HepG2 (cell line): ENCODE results near the gene PIM1. TPM values are rescaled to one million over a fixed set of nuclear protein-coding genes. Genes with fewer than 3 reads are reported as not detected.

Source experiments
- ARNT ChIP-seq: fragments of 450-650 bp; IDR thresholded peaks from 2 replicates; pipeline ENCODE4 v1.6.1; 2017
- CENPBD1 ChIP-seq: sonication (generic); formaldehyde crosslinking; IDR thresholded peaks from 2 replicates; pipeline ENCODE4 v1.8.0; 2022; ENCODE audit warnings: missing genetic modification reagents, low read depth, mild to moderate bottlenecking, borderline replicate concordance
- ELF3 ChIP-seq: IDR thresholded peaks from 2 replicates; pipeline ENCODE4 v1.6.1; 2016; ENCODE audit warnings: missing genetic modification reagents, missing compliant biosample characterization
- ETV5 ChIP-seq: IDR thresholded peaks from 2 replicates; pipeline ENCODE4 v1.6.1; 2018; ENCODE audit warnings: missing biosample characterization, missing genetic modification reagents, inconsistent platforms, borderline replicate concordance
- FOSL2 ChIP-seq: sonication (generic); formaldehyde crosslinking; IDR thresholded peaks from 2 replicates; pipeline ENCODE4 v1.4.0; 2020; ENCODE audit warnings: missing genetic modification reagents
- FOXK1 ChIP-seq: sonication (generic); formaldehyde crosslinking; IDR thresholded peaks from 2 replicates; pipeline ENCODE4 v1.4.0; 2020; ENCODE audit warnings: low read depth, missing genetic modification reagents, borderline replicate concordance
- HNRNPK ChIP-seq: fragments of 200-400 bp; formaldehyde crosslinking; IDR thresholded peaks from 2 replicates; pipeline ENCODE4 v1.6.1; 2018; ENCODE audit warnings: low read length, low read depth, moderate library complexity, mild to moderate bottlenecking; ENCODE audit not compliant: poor library complexity, severe bottlenecking
- HNRNPL ChIP-seq: fragments of 200-400 bp; formaldehyde crosslinking; IDR thresholded peaks from 2 replicates; pipeline ENCODE4 v1.6.1; 2017; ENCODE audit warnings: mild to moderate bottlenecking, low read depth, low read length
- MED8 ChIP-seq: sonication (generic); formaldehyde crosslinking; IDR thresholded peaks from 2 replicates; pipeline ENCODE4 v1.8.1; 2023; ENCODE audit warnings: mild to moderate bottlenecking, missing genetic modification reagents; ENCODE audit not compliant: insufficient replicate concordance
- MEIS2 ChIP-seq: sonication (generic); formaldehyde crosslinking; IDR thresholded peaks from 2 replicates; pipeline ENCODE4 v1.9.0; 2021; ENCODE audit warnings: mild to moderate bottlenecking, missing genetic modification reagents
- SOX6 ChIP-seq, 2 experiments: fragments of 450-650 bp in 1 of 2; sonication (generic) in 1 of 2; formaldehyde crosslinking in 1 of 2; IDR thresholded peaks; 2 replicates each; pipeline versions ENCODE4 v1.4.0 to v1.6.1; 2017 to 2020; ENCODE audit warnings: antibody characterized with exemption in 1 of 2, mild to moderate bottlenecking in 1 of 2, missing genetic modification reagents in 1 of 2
- TGIF2 ChIP-seq: IDR thresholded peaks from 2 replicates; pipeline ENCODE4 v1.6.1; 2016; ENCODE audit warnings: control low read depth, missing compliant biosample characterization
- XRCC5 ChIP-seq: fragments of 200-400 bp; formaldehyde crosslinking; optimal IDR thresholded peaks from 2 replicates; pipeline ENCODE3; 2017; ENCODE audit warnings: mild to moderate bottlenecking, low read length
- ZKSCAN5 ChIP-seq: sonication (generic); formaldehyde crosslinking; IDR thresholded peaks from 2 replicates; pipeline ENCODE4 v1.5.1; 2020; ENCODE audit warnings: mild to moderate bottlenecking, missing genetic modification reagents
- ZNF331 ChIP-seq: sonication (generic); formaldehyde crosslinking; IDR thresholded peaks from 2 replicates; pipeline ENCODE4 v1.4.0; 2020; ENCODE audit warnings: missing genetic modification reagents
- ZNF761 ChIP-seq: sonication (generic); formaldehyde crosslinking; conservative IDR thresholded peaks from 2 replicates; pipeline ENCODE4 v1.4.0; 2020; ENCODE audit warnings: mild to moderate bottlenecking, missing genetic modification reagents
- polyA plus RNA-seq, 8 experiments: library from polyadenylated mRNA; depleted of rRNA in 3 of 8; stranded (reverse) in 7 of 8; unstranded in 1 of 8; fragments of >200 nt; fragmentation: Illumina TruSeq in 4 of 8; extraction: Trizol in 4 of 8; gene quantifications; 2 replicates each; pipeline versions ENCODE4 v1.2.1 to v1.2.3, GENCODE V29; 2011 to 2016; ENCODE audit warnings: low read depth in 4 of 8, missing spikeins in 1 of 8, mixed read lengths in 1 of 8; ENCODE audit not compliant: insufficient read depth in 1 of 8
- total RNA-seq, 5 experiments: library from RNA; depleted of rRNA; stranded (reverse); fragments of >200 nt; fragmentation: Illumina TruSeq; extraction: Trizol; gene quantifications; 2 replicates each; pipeline ENCODE4 v1.2.3, GENCODE V29; 2016; ENCODE audit warnings: low read depth in 1 of 5
- TF ChIP-seq, protein P1 (sequence below): sonication (generic); formaldehyde crosslinking; IDR thresholded peaks from 2 replicates; pipeline ENCODE4 v1.9.0; 2022; ENCODE audit warnings: missing genetic modification reagents, mild to moderate bottlenecking, borderline replicate concordance
- TF ChIP-seq, protein P2 (sequence below): sonication (generic); formaldehyde crosslinking; IDR thresholded peaks from 2 replicates; pipeline ENCODE4 v1.5.1; 2020; ENCODE audit warnings: missing genetic modification reagents, mild to moderate bottlenecking, borderline replicate concordance
- TF ChIP-seq, protein P3 (sequence below): IDR thresholded peaks from 2 replicates; pipeline ENCODE4 v1.6.1; 2016; ENCODE audit warnings: missing compliant biosample characterization, missing genetic modification reagents, borderline replicate concordance
- TF ChIP-seq, protein P4 (sequence below): sonication (generic); formaldehyde crosslinking; IDR thresholded peaks from 2 replicates; pipeline ENCODE4 v1.5.1; 2020; ENCODE audit warnings: mild to moderate bottlenecking, missing genetic modification reagents, borderline replicate concordance

PIM1 gene
- total and polyA plus RNA-seq, 2 of the 13 experiments (the other 11 are each of a cell fraction or from before 2014, with no cell fraction given), result 29.4 to 117 TPM

GRCh38 chr6:37127961-37128862 lies 41.7 kb upstream of the PIM1 start (continued):
- TF ChIP-seq HNRNPL (no peak), ZKSCAN5 (CRISPR knock-in tag) (0 out of 2 replicates have a peak, but pooled peaks have one; percentile 32), ARNT (no peak), FOXK1 (CRISPR knock-in tag) (no peak), MEIS2 (CRISPR knock-in tag) (peak; percentile 71), MED8 (peak; percentile 74), ETV5 (CRISPR knock-in tag) (peak; percentile 42; the same call in 1 of the 2 replicates), ZNF761 (peak; percentile 56; the same call in 1 of the 2 replicates), ZNF331 (peak; percentile 79), FOSL2 (CRISPR knock-in tag) (peak; percentile 69), CENPBD1 (CRISPR knock-in tag) (no peak), ELF3 (peak; percentile 86), SOX6 (IDR thresholded peaks at IDR 0.05) (no peak), SOX6 (CRISPR knock-in tag; IDR thresholded peaks at IDR 0.05) (peak; percentile 90), TGIF2 (peak; percentile 59; the same call in 1 of the 2 replicates), XRCC5 (peak; percentile 74), HNRNPK (no peak)
- TF ChIP-seq, protein P1, sequence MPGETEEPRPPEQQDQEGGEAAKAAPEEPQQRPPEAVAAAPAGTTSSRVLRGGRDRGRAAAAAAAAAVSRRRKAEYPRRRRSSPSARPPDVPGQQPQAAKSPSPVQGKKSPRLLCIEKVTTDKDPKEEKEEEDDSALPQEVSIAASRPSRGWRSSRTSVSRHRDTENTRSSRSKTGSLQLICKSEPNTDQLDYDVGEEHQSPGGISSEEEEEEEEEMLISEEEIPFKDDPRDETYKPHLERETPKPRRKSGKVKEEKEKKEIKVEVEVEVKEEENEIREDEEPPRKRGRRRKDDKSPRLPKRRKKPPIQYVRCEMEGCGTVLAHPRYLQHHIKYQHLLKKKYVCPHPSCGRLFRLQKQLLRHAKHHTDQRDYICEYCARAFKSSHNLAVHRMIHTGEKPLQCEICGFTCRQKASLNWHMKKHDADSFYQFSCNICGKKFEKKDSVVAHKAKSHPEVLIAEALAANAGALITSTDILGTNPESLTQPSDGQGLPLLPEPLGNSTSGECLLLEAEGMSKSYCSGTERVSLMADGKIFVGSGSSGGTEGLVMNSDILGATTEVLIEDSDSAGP (CRISPR knock-in tag), result peak; percentile 50; the same call in 1 of the 2 replicates
- TF ChIP-seq, protein P2, sequence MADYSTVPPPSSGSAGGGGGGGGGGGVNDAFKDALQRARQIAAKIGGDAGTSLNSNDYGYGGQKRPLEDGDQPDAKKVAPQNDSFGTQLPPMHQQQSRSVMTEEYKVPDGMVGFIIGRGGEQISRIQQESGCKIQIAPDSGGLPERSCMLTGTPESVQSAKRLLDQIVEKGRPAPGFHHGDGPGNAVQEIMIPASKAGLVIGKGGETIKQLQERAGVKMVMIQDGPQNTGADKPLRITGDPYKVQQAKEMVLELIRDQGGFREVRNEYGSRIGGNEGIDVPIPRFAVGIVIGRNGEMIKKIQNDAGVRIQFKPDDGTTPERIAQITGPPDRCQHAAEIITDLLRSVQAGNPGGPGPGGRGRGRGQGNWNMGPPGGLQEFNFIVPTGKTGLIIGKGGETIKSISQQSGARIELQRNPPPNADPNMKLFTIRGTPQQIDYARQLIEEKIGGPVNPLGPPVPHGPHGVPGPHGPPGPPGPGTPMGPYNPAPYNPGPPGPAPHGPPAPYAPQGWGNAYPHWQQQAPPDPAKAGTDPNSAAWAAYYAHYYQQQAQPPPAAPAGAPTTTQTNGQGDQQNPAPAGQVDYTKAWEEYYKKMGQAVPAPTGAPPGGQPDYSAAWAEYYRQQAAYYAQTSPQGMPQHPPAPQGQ (CRISPR knock-in tag), result no peak
- TF ChIP-seq, protein P3, sequence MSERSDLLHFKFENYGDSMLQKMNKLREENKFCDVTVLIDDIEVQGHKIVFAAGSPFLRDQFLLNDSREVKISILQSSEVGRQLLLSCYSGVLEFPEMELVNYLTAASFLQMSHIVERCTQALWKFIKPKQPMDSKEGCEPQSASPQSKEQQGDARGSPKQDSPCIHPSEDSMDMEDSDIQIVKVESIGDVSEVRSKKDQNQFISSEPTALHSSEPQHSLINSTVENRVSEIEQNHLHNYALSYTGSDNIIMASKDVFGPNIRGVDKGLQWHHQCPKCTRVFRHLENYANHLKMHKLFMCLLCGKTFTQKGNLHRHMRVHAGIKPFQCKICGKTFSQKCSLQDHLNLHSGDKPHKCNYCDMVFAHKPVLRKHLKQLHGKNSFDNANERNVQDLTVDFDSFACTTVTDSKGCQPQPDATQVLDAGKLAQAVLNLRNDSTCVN (CRISPR knock-in tag), result peak; percentile 59; the same call in 1 of the 2 replicates
- TF ChIP-seq, protein P4, sequence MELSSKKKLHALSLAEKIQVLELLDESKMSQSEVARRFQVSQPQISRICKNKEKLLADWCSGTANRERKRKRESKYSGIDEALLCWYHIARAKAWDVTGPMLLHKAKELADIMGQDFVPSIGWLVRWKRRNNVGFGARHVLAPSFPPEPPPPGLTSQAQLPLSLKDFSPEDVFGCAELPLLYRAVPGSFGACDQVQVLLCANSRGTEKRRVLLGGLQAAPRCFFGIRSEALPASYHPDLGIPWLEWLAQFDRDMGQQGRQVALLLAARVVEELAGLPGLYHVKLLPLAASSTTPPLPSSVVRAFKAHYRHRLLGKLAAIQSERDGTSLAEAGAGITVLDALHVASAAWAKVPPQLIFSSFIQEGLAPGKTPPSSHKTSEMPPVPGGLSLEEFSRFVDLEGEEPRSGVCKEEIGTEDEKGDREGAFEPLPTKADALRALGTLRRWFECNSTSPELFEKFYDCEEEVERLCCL (CRISPR knock-in tag), result no peak
